ENCODE results near the gene LIMS4.
"Not testable (repeated sequence)": the region's sequence is repeated elsewhere in the genome, so short reads cannot be mapped to it uniquely, and the experiment has no call there.

Gene LIMS4

DNA sequence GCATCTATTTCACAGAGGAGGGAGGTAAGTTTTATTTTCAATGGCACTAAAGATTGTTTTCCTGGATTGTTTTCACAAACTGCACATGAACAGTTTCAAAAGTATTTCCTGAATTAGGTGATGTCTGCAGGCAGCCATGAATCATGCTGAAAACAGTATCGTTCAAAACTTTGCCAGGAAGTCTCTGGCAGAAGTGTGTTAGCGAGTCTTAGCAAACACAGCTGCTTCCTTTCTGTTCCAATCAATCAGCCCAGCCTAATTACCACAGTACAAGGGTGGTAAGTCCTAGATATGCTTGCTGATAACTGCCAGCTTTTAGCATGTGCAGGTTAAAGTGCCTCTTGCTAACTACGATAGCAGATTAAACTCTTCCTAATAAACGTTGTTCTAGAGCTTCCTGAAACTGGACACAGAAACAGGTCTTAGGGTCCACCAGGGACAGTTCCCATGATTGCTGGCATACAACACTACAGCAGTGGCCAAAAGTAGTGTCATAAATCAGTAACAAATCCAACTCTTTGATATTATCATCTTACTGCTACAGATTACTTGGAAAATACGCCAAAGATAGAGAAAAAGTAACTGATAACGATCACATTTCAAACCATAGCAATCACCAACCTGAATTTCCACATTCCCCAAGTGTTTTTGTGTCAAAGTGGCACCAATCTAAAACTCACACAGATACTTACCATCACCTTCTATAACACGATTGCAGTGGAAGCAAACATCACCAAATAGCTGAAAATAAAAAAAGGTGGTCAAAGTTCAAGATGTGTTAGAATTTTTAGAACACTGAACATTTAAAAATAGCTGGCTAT is 23.3 kb downstream of the LIMS4 start:
- DNase-seq: not testable (repeated sequence)

DNA sequence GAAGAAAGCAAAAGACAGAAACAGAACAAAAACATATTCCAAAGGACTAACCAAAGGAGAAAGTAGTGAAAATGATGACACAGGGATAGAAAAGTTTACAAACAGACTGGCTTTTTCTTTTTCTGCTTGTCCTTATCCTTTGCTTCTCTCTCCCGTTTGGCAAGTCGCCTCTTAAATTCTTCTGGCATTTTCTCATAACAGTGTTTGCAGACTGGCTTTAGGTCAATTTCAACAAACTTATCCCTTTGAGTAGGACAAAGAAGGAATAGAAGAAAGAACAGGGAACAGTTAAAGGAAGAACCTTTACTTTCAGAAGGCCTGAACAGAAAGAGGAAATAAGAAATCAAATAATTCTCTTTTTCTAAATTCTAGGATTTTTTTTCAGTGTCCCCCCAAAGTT is 26.0 kb downstream of the LIMS4 start:
- not testable (repeated sequence) for DNase-seq

- not testable (repeated sequence) for DNase-seq
Measured at GRCh38 chr2:110443305-110444005, 29.2 kb downstream of the LIMS4 start.

DNA sequence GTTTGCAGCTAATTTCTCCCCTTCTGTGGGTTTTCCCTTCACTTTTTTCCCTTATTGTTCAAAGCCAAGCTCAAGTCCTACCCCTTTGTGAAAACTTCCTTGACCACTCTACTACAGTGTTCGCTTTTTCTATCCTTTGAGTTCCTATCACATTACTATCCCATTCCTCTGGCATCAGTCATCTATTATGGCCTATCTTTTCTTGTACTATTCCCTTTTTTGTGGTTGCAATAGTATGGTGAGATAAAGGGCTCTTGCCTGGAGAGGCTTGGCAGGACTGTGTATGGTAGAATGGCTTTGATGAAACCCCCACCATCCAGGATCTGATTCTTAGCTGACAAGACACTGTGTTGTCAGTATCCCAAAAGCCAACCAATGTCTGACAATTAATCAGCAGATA is 30.7 kb downstream of the LIMS4 start:
- DNase-seq: not testable (repeated sequence)

DNA sequence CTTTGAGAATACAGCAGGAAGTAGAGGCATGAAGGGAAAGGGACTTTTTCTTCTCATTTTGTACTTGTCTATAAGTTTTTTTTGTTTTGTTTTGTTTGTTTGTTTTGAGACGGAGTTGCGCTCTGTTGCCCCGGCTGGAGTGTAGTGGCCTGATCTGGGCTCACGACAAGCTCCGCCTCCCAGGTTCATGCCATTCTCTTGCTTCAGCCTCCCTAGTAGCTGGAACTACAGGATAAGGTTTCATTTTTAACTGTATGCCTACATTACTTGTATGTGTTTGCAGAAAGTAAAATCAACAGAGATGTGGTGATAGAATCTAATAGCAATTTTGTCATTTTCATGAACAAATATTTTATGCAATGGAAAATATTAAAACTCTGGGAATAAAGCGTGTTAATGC is 38.1 kb downstream of the LIMS4 start:
- not testable (repeated sequence) for DNase-seq

DNA sequence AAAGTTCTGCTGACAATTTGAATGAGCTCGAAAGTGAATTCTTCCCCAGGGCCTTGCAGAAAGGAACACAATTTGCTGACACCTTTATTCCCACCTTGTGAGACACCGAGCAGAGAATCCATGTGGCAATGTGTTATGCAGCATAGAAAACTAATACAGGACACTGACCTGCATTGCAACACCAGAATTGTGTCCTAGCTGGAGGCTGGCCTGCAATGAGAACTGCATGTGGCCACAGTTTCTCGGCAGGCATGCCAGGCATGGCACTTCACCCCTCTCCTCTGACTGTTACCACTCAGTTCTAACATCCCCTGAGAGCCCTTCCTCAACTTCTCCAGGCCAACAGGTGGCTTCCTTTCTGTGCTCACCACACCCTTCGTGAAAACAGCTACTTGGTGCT is 46.9 kb downstream of the LIMS4 start:
- not testable (repeated sequence) for DNase-seq

- DNase-seq: not testable (repeated sequence)
Measured at GRCh38 chr2:110424421-110424820, 48.2 kb downstream of the LIMS4 start.

DNA sequence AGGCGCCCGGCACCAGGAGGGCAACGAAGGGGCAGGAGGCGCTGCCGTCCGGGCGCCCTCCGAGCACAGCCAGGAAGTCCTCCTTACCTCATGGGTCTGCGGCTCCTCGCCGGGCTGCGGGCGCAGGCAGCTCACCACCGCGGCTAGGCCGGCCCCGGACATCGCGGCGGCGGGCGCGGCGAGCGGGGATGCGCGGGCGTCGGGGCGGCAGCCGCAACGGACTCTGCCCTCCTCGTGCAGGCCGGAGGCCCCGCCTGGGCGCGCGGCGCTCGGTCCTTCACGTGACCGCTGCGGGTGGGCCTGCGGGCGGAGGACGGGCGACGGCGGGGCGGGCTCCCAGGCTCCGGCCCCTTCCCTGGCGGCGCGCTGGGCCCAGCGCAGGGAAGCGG is 49.0 kb downstream of the LIMS4 start:
- DNase-seq: not testable (repeated sequence)

DNA sequence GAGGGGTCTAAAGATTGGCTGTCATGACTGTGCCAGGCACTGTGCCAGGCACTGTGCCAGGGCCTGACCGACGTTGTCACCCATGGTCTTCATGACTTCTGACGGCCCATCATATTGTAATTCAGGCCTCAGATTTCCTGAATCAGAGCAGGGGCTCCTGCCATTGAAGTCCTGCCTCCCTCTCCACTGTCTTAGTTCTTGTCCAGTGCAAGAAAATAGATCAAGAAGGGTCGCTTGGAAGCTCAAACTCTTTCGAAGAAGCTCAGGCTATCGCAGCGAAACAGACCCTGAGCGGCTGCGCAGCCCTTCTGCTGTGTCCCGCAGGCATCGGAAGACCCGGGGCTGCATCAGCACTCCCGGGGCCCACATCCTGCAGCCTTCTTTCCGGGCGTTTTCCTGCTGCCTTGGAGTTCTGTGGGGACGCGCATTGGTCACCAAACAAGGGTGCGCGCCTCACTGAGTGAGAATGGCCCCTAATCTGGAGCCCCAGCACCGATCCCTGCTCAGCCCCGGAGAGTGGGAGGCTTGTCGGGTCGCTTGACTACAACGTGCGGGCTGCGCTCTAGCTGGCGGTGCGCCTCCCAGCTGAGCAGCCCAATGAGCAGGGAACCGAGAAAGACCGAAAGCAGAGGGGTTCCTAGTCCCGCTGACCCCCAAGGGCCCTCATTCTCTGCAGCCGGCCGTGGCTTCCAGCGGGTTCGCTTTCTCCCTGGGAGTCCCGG is 49.6 kb downstream of the LIMS4 start:
- not testable (repeated sequence) for DNase-seq

GRCh38 chr2:110420641-110421354 is 51.8 kb downstream of the LIMS4 start:
- DNase-seq: not testable (repeated sequence)

- DNase-seq: not testable (repeated sequence)
Measured at GRCh38 chr2:110407142-110407541, 65.5 kb downstream of the LIMS4 start.

GRCh38 chr2:110404988-110405387 is 67.6 kb downstream of the LIMS4 start:
- DNase-seq: not testable (repeated sequence)

DNA sequence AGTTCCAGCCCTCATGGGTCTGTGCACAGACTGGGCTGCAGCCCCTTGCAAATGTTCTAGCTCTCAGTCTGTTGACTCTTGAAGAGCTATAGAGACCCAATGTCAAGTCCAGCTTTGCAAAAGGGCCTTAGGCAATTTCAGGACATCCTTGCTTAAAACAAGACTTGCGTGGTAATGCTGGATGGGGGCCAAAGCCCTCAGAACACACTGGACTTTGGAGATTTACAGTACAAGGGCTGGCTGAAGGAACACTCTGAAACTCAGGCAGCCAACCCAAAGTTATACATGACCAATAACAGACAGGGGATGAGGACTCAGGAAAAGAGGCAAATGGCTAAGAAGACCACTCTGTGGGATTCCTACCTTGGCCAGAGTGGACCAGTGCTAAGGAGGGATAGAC is 68.4 kb downstream of the LIMS4 start:
- not testable (repeated sequence) for DNase-seq

DNA sequence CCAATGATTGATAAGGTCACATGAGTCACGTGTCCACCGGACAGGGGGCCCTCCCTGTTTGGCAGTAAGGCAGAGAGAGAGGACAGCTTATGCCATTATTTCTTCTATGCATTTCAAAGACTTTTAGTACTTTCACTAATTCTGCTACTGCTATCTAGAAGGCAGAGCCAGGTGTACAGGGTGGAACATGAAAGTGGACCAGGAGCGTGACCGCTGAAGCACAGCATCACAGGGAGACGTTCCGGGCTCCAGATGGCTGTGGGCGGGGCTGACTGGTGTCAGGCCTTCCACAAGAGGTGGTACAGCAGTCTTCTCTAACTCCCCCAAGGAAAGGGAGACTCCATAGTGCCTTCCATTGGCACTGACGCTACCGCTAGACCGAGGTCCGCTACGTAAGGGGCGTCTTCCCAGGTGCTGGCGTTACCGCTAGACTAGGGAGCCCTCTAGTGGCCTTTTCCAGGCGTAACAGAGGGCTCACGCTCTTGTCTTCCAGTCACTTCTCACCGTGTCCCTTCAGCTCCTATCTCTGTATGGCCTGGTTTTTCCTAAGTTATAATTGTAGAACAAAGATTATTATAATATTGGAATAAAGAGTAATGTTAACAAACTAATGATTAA is 71.5 kb downstream of the LIMS4 start:
- DNase-seq: not testable (repeated sequence)

DNA sequence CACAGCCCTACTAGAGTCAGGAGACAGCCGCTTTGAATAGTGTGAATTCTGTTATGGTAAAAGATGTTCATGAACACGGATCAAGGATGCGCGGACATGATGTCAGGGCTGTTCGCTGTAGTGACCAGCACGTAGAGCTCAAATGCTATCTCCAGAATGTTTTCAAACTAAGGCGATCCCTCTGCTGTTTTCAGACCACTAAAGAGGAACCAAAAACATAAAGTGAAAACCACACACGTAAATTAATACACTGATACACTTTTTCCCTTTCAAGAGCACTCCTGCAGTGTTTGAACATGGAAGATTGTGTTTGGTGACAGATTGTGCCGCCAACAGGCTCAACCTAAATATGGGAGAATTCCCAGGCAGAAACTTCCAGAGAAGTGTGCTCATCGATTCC is 73.2 kb downstream of the LIMS4 start:
- not testable (repeated sequence) for DNase-seq

- DNase-seq: not testable (repeated sequence)
Measured at GRCh38 chr2:110395990-110396389, 76.6 kb downstream of the LIMS4 start.

All from NCI-H748 treated with DMSO at 0.1 percent for 48 hours (cell line).